Natural killer cell (primary cell): ENCODE results near the gene ABCC4. TPM values are rescaled to one million over a fixed set of nuclear protein-coding genes. Genes with fewer than 3 reads are reported as not detected.

Experiments used
- ATAC-seq, 3 donors: fragments of 150-1000 bp in 2 of 3; fragments of 200-7000 bp in 1 of 3; cut with Tn5 transposase; 1 replicate in 1 of 3; 2 replicates in 2 of 3; pipeline ENCODE4 v1.10.0; 2021; ENCODE audit warnings: mild to moderate bottlenecking in 2 of 3, moderate library complexity in 2 of 3
- DNase-seq, 2 donors: peaks; one replicate each; pipeline versions ENCODE4 v3.0.0 to v3.0.0-alpha.2; 2013 to 2021; ENCODE audit warnings: mixed read lengths in 1 of 2
- H3K27ac ChIP-seq: one replicate; pipeline ENCODE4 v1.5.1; 2013; ENCODE audit warnings: mild to moderate bottlenecking, low read length
- H3K27me3 ChIP-seq: one replicate; pipeline ENCODE4 v1.6.1; 2013; ENCODE audit warnings: low read length; ENCODE audit not compliant: control insufficient read depth, insufficient read depth
- H3K36me3 ChIP-seq: one replicate; pipeline ENCODE4 v1.6.1; 2013; ENCODE audit warnings: low read length; ENCODE audit not compliant: control insufficient read depth, insufficient read depth
- H3K4me1 ChIP-seq: one replicate; pipeline ENCODE4 v1.6.1; 2013; ENCODE audit warnings: low read length; ENCODE audit not compliant: control insufficient read depth, insufficient read depth
- H3K4me3 ChIP-seq: one replicate; pipeline ENCODE4 v1.5.1; 2013; ENCODE audit warnings: low read length
- H3K9me3 ChIP-seq: one replicate; pipeline ENCODE4 v1.6.1; 2013; ENCODE audit warnings: low read length; ENCODE audit not compliant: control insufficient read depth, insufficient read depth
- H3K27ac Mint-ChIP-seq, 2 donors: one replicate each; pipeline ENCODE4 v1.8.0; 2022; ENCODE audit warnings: mild to moderate bottlenecking in 2 of 2, mixed read lengths in 2 of 2, moderate library complexity in 1 of 2
- H3K27me3 Mint-ChIP-seq, 2 donors: one replicate each; pipeline ENCODE4 v1.8.0; 2022; ENCODE audit warnings: low read depth in 2 of 2, mixed read lengths in 2 of 2
- H3K36me3 Mint-ChIP-seq: one replicate; pipeline ENCODE4 v1.8.0; 2022; ENCODE audit warnings: mixed read lengths
- H3K4me1 Mint-ChIP-seq, 2 donors: one replicate each; pipeline ENCODE4 v1.8.0; 2022; ENCODE audit warnings: mixed read lengths in 2 of 2
- H3K4me3 Mint-ChIP-seq: one replicate; pipeline ENCODE4 v1.8.0; 2022; ENCODE audit warnings: mild to moderate bottlenecking, moderate library complexity, mixed read lengths
- H3K9me3 Mint-ChIP-seq, 2 donors: one replicate each; pipeline ENCODE4 v1.8.0; 2022; ENCODE audit warnings: mixed read lengths in 2 of 2
- WGBS: methylation state at CpG from one replicate; pipeline ENCODE4 v1.1.7; 2013; ENCODE audit warnings: missing lambda C conversion rate; ENCODE audit not compliant: insufficient coverage; 5-methylcytosine and 5-hydroxymethylcytosine counted together
- intact Hi-C: fragments of 100-400 bp; cut with micrococcal nuclease; formaldehyde crosslinking; loops from one replicate; pipeline ENCODE4 v1.14.2; 2022
- total RNA-seq, 4 donors: library from RNA; stranded (reverse); fragments of 120-200 nt in 1 of 4; gene quantifications; one replicate each; pipeline versions ENCODE4 v1.2.3 to v1.2.4, GENCODE V29; 2013 to 2022
- TF ChIP-seq, protein P1 (sequence below): fragments of 200-600 bp; IDR thresholded peaks from one replicate; pipeline ENCODE4 v1.8.0; 2022; ENCODE audit warnings: antibody characterized with exemption

Gene ABCC4
- total RNA-seq, 3 donors from 2014 or later (not counting 1 experiment from before 2014, with no cell fraction given), result 4.8 to 10.3 (median 6.5) TPM

DNA sequence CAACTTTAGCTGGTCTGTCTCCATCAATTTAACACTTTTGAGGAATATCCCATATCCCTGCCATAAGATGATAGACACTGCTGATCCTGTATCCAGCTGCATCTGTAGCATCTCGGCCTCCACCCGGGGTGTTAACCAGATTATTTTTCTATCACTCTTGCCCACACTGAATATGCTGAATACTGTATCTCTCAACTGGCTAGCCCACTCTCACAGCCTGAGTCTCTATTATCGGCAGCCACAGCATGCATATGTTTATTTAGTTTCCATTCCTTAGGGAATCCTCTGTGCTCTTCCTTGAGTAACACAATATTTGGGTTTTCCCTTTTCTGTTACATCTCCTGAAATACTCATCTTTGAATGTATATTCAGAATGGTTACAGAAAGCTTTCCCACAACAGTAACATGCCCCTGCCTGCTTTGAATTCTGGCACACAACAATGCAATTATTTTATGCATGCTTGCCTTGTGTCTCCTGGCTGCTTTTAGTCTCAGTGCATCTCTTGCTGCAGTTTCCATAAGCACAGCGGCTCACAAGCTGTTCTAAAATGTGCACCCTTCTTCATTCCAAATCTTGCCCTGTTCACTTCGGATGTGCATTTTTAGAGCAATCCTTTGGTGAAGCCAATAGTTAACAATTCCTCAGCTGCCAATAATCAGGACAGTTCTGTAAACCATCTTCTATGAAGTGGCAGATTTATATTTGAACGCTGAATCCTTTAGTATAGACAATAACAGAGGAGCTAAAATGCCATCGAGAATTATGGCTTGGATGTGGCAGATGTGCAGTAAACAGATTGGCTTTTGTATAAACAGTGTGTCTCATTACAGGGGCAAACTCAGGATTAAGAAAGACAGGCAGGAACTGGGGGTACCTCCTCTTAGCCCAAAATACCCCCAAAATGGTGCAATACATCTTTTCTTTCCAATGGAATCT lies 327.0 kb downstream of the ABCC4 start:
- H3K4me3 ChIP-seq, result no peak overlapping the region
- Mint-ChIP-seq H3K27ac (no peak overlapping the region), H3K9me3 (no peaks in the 10 kb centered on the region), H3K36me3 (no peaks in the 10 kb centered on the region), H3K27me3 (peaks cover 9 to 17% of the 10 kb centered on the region in 2 donors), H3K4me1 (no peaks in the 10 kb centered on the region), H3K4me3 (no peak overlapping the region)
- DNase-seq (no peak), ATAC-seq (no peak)
- peaks cover 2% of the 10 kb centered on the region for H3K27me3 ChIP-seq
- no peaks in the 10 kb centered on the region for H3K4me1 ChIP-seq
- TF ChIP-seq, protein P1, sequence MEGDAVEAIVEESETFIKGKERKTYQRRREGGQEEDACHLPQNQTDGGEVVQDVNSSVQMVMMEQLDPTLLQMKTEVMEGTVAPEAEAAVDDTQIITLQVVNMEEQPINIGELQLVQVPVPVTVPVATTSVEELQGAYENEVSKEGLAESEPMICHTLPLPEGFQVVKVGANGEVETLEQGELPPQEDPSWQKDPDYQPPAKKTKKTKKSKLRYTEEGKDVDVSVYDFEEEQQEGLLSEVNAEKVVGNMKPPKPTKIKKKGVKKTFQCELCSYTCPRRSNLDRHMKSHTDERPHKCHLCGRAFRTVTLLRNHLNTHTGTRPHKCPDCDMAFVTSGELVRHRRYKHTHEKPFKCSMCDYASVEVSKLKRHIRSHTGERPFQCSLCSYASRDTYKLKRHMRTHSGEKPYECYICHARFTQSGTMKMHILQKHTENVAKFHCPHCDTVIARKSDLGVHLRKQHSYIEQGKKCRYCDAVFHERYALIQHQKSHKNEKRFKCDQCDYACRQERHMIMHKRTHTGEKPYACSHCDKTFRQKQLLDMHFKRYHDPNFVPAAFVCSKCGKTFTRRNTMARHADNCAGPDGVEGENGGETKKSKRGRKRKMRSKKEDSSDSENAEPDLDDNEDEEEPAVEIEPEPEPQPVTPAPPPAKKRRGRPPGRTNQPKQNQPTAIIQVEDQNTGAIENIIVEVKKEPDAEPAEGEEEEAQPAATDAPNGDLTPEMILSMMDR, result no peak
- no peaks in the 10 kb centered on the region for H3K9me3 ChIP-seq
- H3K27ac ChIP-seq, result no peak overlapping the region
- intact Hi-C loops, result no loop called here
- H3K36me3 ChIP-seq, result no peaks in the 10 kb centered on the region
- 93% methylated on average over 7 of the region's 7 CpGs for WGBS

DNA sequence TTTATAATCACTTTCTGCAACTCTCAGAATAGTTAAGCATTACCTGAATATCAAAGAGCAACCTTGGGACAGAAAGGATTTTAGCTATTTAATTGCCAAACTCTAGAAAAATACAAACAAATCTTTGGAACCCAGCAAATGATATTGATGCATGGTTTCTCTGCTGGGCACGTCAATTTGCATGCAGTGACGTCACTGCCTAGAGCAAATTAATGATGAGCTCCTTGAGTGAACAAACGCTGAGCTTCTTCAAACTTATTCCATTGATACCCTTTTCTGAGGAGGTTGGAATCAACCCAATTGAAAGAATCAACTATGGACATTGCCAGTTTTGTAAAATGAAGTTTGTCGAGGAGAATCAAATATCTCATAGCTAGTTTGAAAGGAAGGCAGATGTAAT lies 329.0 kb downstream of the ABCC4 start:
- no peak overlapping the region for H3K4me3 Mint-ChIP-seq
- intact Hi-C loops, result no loop called here

More for the DNA sequence above, 329.0 kb downstream of the ABCC4 start:
- H3K9me3 ChIP-seq, result no peaks in the 10 kb centered on the region
- DNase-seq, result no peak
- WGBS, result 88% methylated on average over 3 of the region's 4 CpGs
- TF ChIP-seq, protein P1, result no peak
- Mint-ChIP-seq H3K27me3 (peaks cover 17 to 26% of the 10 kb centered on the region in 2 donors), H3K36me3 (no peaks in the 10 kb centered on the region), H3K27ac (no peak overlapping the region), H3K9me3 (no peaks in the 10 kb centered on the region), H3K4me1 (no peaks in the 10 kb centered on the region)
- H3K4me3 ChIP-seq, result no peak overlapping the region
- no peak for ATAC-seq
- peaks cover 11% of the 10 kb centered on the region for H3K27me3 ChIP-seq
- no peak overlapping the region for H3K27ac ChIP-seq
- H3K36me3 ChIP-seq, result no peaks in the 10 kb centered on the region
- H3K4me1 ChIP-seq, result no peaks in the 10 kb centered on the region
